BJ (cell line): ENCODE data around the gene EPB41L4B. TPM values are rescaled to one million over a fixed set of nuclear protein-coding genes. Genes with fewer than 3 reads are reported as not detected.

Source experiments
- CTCF ChIA-PET: fragments of 350-600 bp; formaldehyde crosslinking; extraction: SDS; loops from one replicate; lab custom pipeline; 2021; ENCODE audit warnings: antibody characterized with exemption, inconsistent platforms; lab: Yijun Ruan, JAX
- POLR2A ChIA-PET: fragments of 300-600 bp; sonication (Branson Sonifier 250); formaldehyde crosslinking; extraction: SDS; loops from one replicate; lab custom pipeline; 2021; ENCODE audit warnings: antibody characterized with exemption; lab: Charles Lee
- DNase-seq: peaks from one replicate; pipeline ENCODE4 v3.0.0-alpha.2; 2011; ENCODE audit warnings: low read depth
- H3K27me3 ChIP-seq: 2 replicates; pipeline ENCODE4 v1.6.0; 2011; ENCODE audit warnings: low read length; ENCODE audit not compliant: control insufficient read depth, insufficient read depth
- H3K36me3 ChIP-seq: 2 replicates; pipeline ENCODE4 v1.5.1; 2011; ENCODE audit warnings: low read length; ENCODE audit not compliant: control insufficient read depth, insufficient read depth
- H3K4me3 ChIP-seq: 2 replicates; pipeline ENCODE4 v1.5.1; 2011; ENCODE audit warnings: low read depth, mild to moderate bottlenecking, control low read depth, low read length
- CTCF ChIP-seq: IDR thresholded peaks from 2 replicates; pipeline ENCODE4 v1.5.1; 2011; ENCODE audit warnings: low read depth, mild to moderate bottlenecking, control low read depth, inconsistent platforms, low read length, moderate library complexity; ENCODE audit not compliant: insufficient read depth
- polyA plus RNA-seq: library from polyadenylated mRNA; depleted of rRNA; stranded (reverse); fragments of >200 nt; gene quantifications from 2 replicates; pipeline ENCODE4 v1.2.3, GENCODE V29; 2011

The EPB41L4B gene
- polyA plus RNA-seq, 1 experiment = 0.21 TPM

GRCh38 chr9:109186857-109187520 is 133.9 kb downstream of the EPB41L4B start:
- no peak overlapping the region for H3K4me3 ChIP-seq
- H3K36me3 ChIP-seq = no peaks in the 10 kb centered on the region
- ChIA-PET POLR2A (no interaction called here), CTCF (no interaction called here)
- DNase-seq = no peak
- no peak for TF ChIP-seq CTCF
- H3K27me3 ChIP-seq = no peaks in the 10 kb centered on the region

GRCh38 chr9:109182940-109183798 is 137.7 kb downstream of the EPB41L4B start:
- ChIA-PET CTCF (interaction anchor here (0.5 to 2.3 kb wide), 20 partner anchors 10 to 166 kb away, joined by 3 to 10 read pairs (median 3); no protein-coding TSS in a partner anchor), POLR2A (interaction anchor here (0.5 kb wide), 1 partner anchor 182 kb away, joined by 3 read pairs; no protein-coding TSS in a partner anchor)
- H3K27me3 ChIP-seq = no peaks in the 10 kb centered on the region; the same call in 1 of the 2 replicates
- peak; percentile 57 for TF ChIP-seq CTCF
- H3K4me3 ChIP-seq = no peak overlapping the region
- no peak for DNase-seq
- H3K36me3 ChIP-seq = no peaks in the 10 kb centered on the region

GRCh38 chr9:109182550-109182939 is 138.3 kb downstream of the EPB41L4B start:
- CTCF ChIA-PET = interaction anchor here (0.5 to 2.3 kb wide), 16 partner anchors 11 to 167 kb away, joined by 3 to 10 read pairs (median 3); no protein-coding TSS in a partner anchor

GRCh38 chr9:109181284-109181683 is 139.6 kb downstream of the EPB41L4B start:
- no peak for DNase-seq
- Histone ChIP-seq H3K4me3 (no peak overlapping the region), H3K36me3 (no peaks in the 10 kb centered on the region), H3K27me3 (no peaks in the 10 kb centered on the region; the same call in 1 of the 2 replicates)
- no peak for TF ChIP-seq CTCF
- POLR2A ChIA-PET = no interaction called here
- CTCF ChIA-PET = interaction anchor here (1.4 kb wide), 1 partner anchor 14 kb away, joined by 3 read pairs; no protein-coding TSS in a partner anchor

More at GRCh38 chr9:109182550-109182939, 138.3 kb downstream of the EPB41L4B start:
- DNase-seq = no peak
- Histone ChIP-seq H3K36me3 (no peaks in the 10 kb centered on the region), H3K4me3 (no peak overlapping the region), H3K27me3 (no peaks in the 10 kb centered on the region; the same call in 1 of the 2 replicates)
- TF ChIP-seq CTCF = no peak
- POLR2A ChIA-PET = interaction anchor here (0.5 kb wide), 1 partner anchor 182 kb away, joined by 3 read pairs; no protein-coding TSS in a partner anchor
